CD4-positive, alpha-beta T cell treated with Interleukin-21 for 1 hour (primary cell): ENCODE measurements around the gene HOXA1.

Experiments used
- DNase-seq: peaks from one replicate; pipeline ENCODE4 v3.0.0-alpha.2; 2020

The HOXA1 gene

DNA sequence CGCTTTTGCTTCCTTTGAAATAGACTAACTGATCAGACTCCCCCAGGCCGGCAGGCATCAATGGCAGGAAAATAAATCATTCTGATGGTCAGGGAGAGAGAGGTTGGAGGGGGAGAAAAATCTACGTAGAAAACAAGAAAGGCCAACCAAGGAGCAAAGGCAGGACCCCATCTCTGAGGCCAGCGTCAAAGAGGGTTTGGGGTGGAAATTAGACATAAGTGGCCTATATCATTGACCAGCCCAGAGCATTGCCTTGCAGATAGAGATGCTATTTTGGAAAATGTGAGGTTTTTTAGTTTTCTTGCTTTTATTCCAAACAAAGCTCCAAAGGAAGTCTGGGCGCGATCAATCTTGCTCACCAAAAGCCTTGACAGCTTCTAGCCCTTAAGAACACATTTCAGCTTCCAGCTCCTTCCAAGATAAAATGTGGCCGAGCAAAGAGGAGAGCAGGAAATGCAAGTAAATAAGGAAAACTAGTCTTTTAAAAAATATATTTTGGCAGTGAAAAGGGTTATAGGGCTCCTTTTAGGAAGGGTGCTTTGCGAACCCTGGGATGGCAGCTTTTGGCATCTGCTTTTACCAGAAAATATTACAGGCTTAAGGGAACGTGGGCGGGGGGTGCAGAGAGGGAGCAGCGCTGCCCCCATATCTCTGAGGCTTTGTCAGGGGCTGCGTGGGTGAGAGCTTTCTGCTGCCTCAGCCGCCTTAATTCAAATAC is 8.7 kb upstream of the HOXA1 start:
- no peak for DNase-seq

DNA sequence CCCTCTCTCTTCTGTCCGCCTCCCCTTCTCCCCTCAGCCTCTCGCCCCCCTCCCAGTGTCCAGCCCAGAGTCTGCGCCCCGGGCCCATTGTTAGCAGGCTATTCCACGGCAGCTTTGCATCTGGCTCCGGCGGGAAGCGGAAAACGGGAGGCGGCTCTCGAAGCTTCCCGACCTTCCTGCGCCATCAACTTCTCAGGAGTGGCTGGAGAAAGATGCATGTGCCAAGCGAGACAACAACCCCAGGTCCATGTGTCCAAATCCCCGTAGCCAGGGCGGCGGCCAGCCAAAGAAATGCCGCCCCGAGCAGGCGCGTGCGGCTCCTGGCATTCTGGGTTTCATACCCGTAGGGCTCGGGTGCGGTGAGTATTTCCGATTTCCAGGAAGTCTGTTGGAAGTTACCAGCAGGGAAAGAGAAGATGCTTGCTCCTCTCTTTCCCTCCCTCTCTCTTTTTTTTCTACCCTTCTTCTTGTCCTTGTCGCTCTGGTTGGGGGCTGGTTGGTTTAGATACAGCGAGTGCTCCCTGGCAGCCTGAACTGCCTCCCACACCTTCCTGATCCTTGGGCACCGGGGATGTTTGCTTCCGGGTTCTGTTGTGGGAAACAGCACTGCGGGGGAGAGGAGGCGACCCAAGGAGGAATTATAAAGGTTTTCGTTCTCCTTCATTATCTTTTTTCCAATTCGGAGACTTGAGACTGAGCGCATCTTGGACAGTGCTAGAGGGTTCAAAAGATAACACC is 7.9 kb upstream of the HOXA1 start:
- no peak for DNase-seq

DNA sequence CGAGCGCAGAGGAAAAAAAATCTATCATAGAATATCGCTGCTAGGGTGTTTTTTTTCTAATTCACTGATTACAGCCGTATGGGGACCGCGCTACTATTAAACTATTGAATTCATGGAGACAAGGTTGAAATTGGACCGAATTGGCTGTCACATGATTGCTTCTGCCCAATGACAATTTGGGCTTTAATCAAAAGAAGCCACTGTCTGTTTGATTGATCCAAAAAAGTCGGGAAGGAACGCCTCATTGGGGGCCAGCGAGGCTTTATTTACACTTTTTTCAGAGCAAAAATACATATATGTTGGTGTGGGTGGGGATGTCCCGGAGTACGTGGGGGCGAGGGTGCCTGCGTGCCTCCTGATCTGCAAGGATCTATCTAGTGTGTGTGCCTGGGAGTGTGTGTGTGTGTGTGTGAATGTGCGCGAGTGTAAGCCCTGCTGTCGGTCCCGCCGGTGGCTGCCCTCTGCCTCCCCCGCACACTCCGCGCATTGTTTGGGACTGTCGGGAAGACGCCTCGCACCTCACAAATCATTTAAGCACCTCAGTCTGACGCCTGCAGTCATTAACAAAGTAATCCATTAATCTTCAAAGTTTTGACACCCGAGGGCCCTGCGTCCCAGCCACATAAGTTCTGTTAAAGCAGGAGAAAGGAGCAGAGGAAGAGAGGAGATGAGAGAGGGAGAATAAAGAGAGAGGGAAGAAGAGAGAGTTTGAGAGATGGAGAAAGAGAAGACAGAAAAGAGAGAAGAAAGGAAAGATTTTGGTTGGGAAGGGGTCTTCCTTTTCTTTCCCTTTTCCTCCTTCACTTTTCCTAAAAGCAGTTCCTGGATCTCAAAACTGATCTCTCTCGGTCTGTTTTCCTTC is 7.0 kb upstream of the HOXA1 start, which contains the start of gene HOXA2:
Gene HOXA2, minus strand, starts transcription at position 103 of the 862 bp plus-strand sequence. CDS start 183 bp downstream, outside the sequence.
- no peak for DNase-seq

DNA sequence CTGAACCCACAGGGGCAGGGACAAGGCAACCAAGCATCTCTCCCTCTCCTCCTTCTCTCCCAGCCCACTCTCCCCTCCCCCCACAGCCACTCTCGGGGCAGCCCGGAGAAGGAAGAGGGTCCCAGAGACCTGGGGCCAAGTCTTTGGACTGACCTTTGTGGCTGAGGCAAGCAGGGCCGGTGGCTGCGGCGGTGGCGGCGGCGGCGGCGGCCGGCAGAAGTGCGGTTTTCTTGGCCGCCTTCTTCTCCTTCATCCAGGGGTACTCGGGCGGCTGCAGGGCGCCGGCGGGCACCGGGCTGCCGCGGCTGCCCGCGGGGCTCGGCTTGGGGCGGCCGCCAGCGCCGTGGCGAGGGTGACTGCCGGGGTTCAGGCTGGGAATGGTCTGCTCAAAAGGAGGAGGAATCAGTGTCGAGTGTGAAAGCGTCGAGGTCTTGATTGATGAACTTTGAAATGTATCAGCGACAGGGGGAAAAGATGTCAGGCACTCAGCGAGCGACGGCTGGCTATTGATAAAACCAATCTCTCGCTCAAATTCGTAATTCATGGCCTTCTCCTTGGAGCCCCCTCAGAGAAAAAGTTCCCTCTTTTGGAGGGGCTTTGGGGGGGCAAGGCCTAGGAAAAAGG is 6.3 kb upstream of the HOXA1 start:
- DNase-seq: no peak

DNA sequence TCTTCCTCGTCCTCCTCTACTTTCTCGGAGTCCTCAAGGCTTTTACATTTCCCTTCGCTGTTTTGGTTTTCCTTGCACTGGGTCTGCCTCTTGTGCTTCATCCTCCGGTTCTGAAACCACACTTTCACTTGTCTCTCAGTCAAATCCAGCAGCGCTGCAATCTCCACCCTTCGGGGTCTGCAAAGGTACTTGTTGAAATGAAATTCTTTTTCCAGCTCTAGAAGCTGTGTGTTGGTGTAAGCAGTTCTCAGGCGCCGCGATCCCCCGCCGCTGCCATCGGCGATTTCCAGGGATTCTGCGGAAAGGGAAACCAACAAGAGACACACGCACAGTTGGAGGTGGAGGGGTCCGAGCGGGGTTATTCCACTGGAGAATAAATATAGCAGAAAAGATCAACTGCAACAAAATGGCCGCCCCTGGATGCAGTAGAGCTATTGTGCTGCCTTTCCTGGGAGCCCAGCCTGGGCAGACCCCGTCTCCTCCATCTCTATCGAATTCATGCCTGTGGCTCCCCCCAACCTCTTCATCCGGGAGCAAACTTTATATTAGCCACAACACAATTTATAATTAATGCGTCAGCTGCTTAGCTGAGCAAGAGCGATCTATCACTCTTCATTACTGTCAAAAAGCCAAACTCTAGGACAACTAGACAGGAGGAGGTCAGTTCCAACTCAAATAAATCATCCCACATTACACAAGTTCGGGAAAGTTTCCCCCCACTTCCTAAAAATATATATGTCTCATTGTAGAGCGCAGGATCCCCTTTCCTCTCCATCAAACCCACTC is 5.6 kb upstream of the HOXA1 start:
- no peak for DNase-seq

DNA sequence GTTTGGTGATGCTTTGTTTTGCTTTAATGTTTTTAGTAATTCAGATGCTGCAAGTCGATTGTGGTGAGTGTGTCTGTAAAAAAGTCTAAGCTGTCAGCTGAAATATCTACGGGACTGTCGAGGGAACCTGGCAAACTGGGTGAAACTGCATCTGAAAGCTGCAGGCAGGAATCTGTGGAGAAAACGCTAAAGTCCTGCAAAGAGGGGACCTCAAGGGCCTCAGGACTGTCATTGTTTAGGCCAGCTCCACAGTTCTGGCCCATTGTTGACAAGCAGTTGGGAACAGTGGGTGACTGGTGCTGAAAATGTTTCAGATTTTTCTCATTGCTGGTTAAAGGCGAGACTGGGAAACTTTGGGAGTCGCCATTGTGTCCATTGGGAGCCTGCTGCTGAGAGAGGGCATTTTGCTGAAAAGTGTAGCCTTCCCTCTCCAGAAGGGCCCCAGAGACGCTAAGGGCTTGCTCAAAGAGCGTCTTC is 4.9 kb upstream of the HOXA1 start:
- DNase-seq: no peak

DNA sequence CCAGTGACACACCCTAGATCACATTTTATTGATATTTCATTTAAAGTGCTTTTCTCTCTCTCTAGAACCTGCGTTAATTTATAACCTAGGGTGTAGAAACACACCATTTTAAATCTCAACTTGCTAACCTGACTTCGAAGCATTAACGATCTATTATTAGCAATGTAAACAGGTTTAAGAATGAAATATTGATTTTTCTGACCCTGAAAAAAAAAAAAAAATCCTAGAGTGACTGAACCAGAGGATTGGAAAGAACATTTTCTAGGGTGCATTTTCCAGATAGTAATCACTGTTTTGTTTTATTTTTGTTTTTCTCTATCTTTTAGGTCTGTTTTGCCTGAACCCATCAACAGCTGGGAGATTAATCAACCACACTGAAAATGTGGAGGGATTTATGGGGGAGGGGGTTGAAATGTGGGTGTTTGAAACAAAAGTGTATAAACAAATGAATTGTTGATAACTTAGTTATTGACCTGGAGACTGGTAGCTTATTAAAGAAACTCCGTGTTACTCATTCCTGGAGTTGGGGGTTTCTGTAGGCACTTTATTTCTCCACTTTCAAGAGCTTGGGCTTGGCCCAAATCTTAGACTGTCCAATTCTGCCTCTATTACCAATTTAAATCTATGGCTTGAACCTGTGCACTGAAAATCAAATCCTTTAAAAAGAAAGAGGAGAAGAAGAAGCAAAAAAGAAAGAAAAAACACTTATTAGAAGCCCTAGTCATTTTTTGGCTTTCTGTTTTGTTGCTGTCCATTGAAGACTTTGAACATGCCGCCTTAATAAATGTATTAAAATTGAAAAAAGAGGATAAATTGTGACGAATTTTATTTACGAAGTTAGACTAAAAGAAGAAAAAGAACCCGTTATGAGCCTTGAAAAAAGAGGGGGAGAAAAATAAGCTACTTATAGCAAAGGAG is 3.9 kb upstream of the HOXA1 start:
- DNase-seq: no peak

DNA sequence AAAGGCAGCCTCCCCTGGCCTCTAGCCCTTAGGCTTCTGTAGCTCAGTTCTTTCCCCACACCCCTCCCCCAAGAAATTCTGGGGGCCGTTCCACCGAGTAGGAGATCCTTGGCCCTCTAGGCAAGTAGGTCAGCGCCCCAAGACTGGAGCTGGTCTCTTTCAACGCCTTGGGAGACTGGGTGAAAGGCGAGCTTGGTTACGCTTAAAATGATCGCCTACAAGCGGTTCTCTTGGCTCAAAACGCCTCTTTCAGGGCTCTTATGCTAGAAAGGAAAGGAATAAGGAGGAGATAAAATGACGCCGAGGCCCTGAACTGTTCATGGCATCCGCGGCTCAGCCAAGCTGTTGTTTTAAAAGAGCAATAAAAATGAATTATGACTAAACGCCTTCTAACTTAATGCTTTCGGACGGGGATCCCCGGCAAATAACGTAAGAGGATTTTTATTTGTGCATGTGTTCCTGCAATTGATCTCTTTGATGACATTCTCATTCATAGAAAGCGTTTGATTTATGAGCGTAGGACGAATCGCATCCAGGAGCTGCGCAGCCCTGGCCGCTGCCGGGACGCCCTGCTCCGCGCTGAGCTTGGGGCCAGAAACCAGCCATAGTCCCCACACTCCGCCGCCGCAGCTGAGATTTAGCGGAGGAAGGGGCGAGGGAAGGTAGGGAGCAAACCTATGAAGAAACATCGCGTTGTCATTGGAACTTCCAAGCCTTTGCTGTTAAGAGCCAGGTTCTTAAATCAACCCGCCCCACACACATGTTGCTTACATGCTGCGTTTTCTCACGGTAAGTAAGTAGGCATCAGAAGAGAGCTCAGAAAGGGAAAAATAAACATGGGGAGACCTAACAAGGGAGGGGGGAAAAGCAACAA is 3.0 kb upstream of the HOXA1 start:
- no peak for DNase-seq

DNA sequence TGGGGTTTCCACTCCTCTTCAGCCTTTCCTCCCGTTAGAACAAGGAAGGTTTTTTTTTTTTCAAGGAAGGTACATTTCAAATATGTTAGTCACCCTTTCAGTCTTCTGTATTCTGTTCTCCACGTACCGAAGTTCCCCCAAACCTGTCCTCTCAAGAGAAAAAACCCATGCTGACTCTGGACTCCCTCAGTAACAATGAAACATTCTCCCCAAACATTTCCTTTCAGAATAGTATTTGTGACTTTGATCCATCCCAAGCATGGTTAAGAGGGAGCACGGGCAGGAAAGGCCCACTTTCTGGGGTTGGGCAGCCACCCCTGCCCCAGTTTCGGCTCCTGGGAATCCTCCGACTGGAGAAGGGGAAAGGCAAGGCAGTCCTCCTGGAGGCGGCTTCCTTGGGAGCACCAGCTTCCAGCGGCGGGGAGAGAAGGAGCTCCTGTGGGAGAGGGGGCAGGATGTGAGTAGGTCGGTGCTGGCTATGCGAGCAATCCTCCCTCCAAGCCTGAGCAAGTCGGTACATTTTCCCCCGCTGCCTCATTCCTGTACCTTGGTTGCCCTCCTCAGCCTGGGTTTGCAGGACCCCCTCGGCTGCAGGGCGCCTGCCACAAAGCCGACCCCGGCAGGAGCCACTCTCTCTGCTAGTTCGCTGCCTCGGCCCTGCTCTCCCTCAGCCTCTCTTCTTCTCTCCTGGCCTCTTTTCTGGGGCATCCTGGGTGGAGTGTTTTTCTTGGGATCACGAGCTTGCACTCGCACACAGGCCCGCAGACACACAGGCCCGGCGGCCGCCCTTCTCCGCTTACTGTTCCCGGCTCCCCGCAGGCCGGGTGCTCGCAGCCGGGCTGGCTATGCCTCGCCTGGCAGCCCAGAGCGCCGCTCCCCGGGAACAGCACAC is 2.1 kb upstream of the HOXA1 start:
- DNase-seq: no peak

DNA sequence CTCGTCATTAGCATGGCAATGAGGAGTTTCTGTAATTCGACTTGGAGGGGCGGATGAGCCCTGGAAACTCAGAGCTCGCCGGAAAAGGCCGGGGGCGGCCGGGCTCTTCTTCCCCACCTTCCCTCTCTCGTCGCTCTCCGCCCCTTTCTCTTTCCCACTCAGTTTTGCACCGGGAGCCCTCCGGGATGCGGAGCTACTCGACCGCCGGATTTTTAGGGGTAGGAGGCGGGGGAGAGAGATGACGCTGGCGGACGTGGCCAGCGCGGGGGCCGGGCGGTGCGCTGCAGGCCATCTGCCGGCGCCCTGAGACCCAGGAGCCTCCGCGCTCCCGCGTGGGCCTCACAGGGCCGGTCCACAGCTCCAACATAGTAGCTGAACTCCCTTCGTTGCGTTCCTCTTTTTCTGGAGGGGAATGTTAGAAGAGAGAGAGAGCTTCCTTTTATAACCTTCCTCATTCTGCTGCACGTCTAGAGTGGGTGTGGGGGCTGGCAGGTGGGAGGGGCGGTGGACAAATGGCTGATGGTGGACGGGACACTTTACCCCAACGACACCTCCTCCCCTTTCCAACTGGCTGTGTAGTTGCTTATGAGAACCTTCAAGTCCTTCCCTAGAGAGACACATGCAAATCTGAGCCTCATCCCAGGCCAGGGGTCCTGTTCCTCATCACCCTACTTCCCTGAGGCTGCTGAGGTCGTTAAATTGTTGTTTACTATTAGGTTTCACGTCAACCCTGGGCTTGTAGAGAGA is 1.1 kb upstream of the HOXA1 start:
- peak; percentile 7 for DNase-seq

DNA sequence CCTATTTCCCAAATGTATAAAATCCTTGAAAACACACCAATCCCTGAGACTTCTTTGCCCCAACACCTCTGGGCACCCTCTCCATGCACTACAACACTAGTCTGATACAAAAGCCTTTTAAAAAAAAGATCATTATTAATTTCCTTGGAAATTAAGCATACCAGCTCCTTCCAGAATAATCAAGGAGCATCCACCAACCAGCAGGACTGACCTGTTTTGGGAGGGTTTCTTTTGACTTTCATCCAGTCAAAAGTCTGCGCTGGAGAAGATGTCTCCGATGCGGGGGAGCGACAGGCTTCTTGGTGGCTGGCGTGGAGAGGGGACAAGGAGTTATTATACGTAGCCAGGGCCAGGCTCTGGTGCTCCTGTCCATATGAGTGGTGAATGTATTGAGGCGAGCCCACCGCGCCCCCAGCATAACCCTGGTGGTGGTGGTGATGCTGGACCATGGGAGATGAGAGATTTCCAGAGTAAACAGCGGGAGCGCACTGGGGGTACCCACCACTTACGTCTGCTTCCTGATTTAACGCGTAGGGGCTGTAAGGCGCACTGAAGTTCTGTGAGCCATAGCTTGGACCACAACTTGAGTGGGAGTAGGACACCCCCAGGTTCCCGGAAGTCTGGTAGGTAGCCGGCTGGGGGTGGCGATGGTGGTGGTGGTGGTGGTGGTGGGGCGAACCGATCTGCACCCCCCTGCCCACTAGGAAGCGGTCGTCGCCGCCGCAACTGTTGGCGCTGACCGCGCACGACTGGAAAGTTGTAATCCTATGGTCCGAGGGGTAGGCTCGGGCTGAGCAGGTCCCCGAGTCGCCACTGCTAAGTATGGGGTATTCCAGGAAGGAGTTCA is 527 bp downstream of the HOXA1 start:
- peak; percentile 35 for DNase-seq

DNA sequence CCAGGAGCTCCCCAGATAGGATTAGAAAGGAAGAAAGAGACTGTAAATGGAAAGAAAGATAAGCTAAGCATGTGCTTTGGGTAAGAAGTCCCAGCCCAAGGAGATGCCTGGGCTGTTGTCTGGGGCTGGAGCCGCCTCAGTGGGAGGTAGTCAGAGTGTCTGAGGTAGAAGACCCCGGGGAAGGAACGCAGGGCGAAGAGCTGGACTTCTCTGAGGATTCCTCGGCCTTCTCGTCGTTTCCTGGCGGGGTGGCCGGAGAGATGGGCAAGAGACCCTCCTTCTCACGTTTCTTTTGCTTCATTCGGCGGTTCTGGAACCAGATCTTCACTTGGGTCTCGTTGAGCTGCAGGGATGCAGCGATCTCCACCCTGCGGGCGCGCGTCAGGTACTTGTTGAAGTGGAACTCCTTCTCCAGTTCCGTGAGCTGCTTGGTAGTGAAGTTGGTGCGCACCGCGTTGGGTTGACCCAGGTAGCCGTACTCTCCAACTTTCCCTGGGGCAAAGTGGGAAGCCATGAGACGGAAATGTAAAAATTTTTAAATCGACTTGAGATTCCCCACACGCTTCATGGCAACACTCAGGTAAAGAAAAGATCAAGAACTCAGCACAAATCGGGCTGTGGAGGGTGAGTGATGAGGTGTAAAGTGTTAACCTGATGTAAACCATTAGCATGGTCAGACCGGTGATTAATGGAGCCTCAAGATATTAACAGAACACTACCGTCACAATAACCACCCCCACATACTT is 1.3 kb downstream of the HOXA1 start:
- no peak for DNase-seq

DNA sequence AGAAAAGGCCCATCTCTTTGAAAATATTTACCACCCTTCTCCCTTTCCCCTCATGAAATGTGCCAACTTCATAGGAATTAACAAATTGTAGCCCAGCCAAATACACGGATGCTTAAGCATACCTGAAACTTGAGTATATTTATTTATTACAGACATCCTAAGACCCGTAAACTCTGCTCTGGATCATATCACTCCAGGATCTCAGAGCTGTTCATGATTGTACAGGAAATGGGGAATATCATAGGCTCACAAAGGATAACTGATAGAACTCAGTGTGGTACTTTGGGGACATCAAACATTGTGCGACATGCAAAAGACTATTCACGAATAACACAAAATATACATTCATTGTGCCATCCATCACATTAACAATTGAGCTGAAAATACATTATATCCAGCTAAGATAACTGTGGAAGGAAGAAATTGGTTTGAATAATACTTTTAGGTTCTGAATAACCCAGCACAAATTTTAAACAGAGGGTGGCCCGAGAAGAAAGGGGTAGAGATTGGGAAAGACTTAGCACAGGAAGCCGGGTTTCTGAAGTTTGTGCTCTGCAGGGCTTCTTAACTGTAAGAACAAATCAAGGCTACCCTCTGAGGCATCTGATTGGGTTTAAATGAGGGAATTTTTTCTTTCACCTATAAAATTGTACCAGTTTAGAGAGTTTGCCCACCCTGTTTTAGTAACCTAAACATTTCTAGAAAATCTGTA is 2.5 kb downstream of the HOXA1 start:
- no peak for DNase-seq

DNA sequence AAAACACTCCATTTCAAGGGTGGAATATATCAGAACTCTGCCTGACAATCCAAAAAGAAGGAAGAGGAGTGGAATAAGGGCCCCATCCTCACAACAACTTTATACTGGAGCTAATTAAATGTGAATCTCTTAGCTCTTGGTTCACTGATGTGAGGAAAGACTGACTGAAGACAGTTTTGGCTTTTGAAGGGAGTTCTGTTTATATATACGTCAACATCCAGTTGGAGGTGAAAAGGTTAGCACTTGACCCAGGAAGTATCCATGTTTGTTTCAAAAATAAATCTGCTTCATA is 3.0 kb downstream of the HOXA1 start:
- DNase-seq: no peak

DNA sequence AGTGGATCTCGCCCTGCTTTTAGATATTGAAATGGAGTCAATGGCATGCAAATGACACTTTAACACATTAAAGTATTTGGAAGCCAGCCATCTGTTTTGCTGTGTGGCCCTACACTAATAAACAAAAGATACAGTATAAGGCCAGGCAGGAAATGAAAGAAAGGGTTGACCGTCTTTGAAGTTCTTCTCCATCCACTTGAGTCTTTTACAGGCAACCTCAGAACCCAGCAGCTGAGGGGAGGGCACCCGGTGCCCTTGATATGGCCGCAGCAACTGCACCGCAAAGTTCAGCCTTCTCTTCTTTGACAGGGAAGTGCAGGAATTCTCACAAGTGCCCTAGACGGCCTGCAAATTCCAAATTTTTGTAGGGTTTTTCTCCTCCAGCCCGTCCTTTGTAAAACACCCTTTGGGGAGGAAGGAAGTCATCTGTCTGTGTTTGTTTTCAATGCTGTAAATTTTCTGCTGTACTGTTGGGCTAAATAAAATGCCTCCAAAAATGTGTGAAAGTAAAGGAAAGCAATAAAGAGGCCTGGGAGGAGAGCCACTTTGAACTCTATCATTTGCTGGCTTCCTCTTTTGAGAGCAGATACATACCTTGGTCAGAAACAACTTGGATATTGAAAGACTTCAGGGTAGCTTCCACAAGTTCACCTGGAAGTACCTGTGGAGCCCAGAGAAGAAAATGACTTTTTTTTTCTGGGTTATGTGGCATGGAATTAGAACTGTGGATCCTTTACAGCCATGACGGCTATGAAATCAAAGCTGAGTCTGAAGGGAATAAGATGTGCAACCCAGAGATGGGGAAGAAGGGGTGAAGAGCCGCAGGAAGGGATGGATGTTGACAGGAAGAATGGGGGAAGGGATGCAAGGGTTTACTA is 3.6 kb downstream of the HOXA1 start:
- no peak for DNase-seq
